Caco-2 (cell line): Measurements from ENCODE around the gene WDR4. TPM values are rescaled to one million over a fixed set of nuclear protein-coding genes. Genes with fewer than 3 reads are reported as not detected.
A peak's percentile ranks its signal among the peaks of the same experiment; 100 is the strongest.

Experiments
- BruUV-seq: library from RNA; stranded (reverse); fragments of 400-500 nt; replicated peaks from 2 replicates; lab custom pipeline; 2021; lab: Mats Ljungman, UMichigan
- CTCF ChIA-PET: fragments of 300-600 bp; sonication (Branson Sonifier 250); formaldehyde crosslinking; loops from one replicate; lab custom pipeline; 2022; ENCODE audit warnings: antibody characterized with exemption; lab: Charles Lee
- POLR2A ChIA-PET: fragments of 300-600 bp; sonication (Branson Sonifier 250); formaldehyde crosslinking; loops from one replicate; lab custom pipeline; 2022; ENCODE audit warnings: antibody characterized with exemption; lab: Charles Lee
- DNase-seq, 2 experiments: peaks; one replicate each; pipeline versions ENCODE4 v3.0.0 to v3.0.0-alpha.2; 2020 to 2022
- H3K27me3 ChIP-seq: replicated peaks from 2 replicates; pipeline ENCODE4 v1.6.0; 2011; ENCODE audit warnings: low read length; ENCODE audit not compliant: control insufficient read depth, insufficient read depth
- H3K36me3 ChIP-seq: 2 replicates; pipeline ENCODE4 v1.5.1; 2011; ENCODE audit warnings: low read length; ENCODE audit not compliant: control insufficient read depth, insufficient read depth
- H3K4me1 ChIP-seq: fragments of 250-450 bp; sonication (Bioruptor Pico); 2 replicates; pipeline ENCODE4 v1.5.1; 2020; ENCODE audit warnings: mild to moderate bottlenecking
- H3K4me3 ChIP-seq: 2 replicates; pipeline ENCODE4 v1.5.1; 2011; ENCODE audit warnings: low read depth, mild to moderate bottlenecking, control low read depth, low read length
- H3K9me3 ChIP-seq: fragments of 250-450 bp; sonication (Bioruptor Pico); 2 replicates; pipeline ENCODE4 v1.5.1; 2020; ENCODE audit warnings: mild to moderate bottlenecking, moderate library complexity
- H3K27ac Mint-ChIP-seq: one replicate; pipeline ENCODE4 v1.8.0; 2022; ENCODE audit warnings: mixed read lengths; ENCODE audit not compliant: unreplicated experiment
- H3K27me3 Mint-ChIP-seq: one replicate; pipeline ENCODE4 v1.8.0; 2022; ENCODE audit warnings: mixed read lengths; ENCODE audit not compliant: insufficient read depth, unreplicated experiment
- H3K36me3 Mint-ChIP-seq: one replicate; pipeline ENCODE4 v1.8.0; 2022; ENCODE audit warnings: mild to moderate bottlenecking, mixed read lengths; ENCODE audit not compliant: insufficient read depth, unreplicated experiment
- H3K4me1 Mint-ChIP-seq: one replicate; pipeline ENCODE4 v1.8.0; 2022; ENCODE audit warnings: low read depth, mixed read lengths; ENCODE audit not compliant: unreplicated experiment
- H3K4me3 Mint-ChIP-seq: one replicate; pipeline ENCODE4 v1.8.0; 2022; ENCODE audit warnings: mild to moderate bottlenecking, moderate library complexity, mixed read lengths; ENCODE audit not compliant: unreplicated experiment
- H3K9me3 Mint-ChIP-seq: one replicate; pipeline ENCODE4 v1.8.0; 2022; ENCODE audit warnings: mixed read lengths; ENCODE audit not compliant: unreplicated experiment
- intact Hi-C: fragments of 100-400 bp; cut with micrococcal nuclease; formaldehyde crosslinking; loops from one replicate; pipeline ENCODE4 v1.10.0; 2022; ENCODE audit not compliant: unreplicated experiment
- total RNA-seq: library from RNA; stranded (reverse); gene quantifications from 2 replicates; pipeline ENCODE4 v1.2.3, GENCODE V29; 2022
- TF ChIP-seq, protein P1 (sequence below), 2 experiments: fragments of 200-600 bp in 1 of 2; IDR thresholded peaks; 1 replicate in 1 of 2; 2 replicates in 1 of 2; pipeline versions ENCODE4 v1.5.1 to v1.8.0; 2011 to 2022; ENCODE audit warnings: antibody characterized with exemption in 1 of 2, control low read depth in 1 of 2, inconsistent platforms in 1 of 2, low read depth in 1 of 2, low read length in 1 of 2, mild to moderate bottlenecking in 1 of 2, moderate library complexity in 1 of 2; ENCODE audit not compliant: insufficient read depth in 1 of 2, severe bottlenecking in 1 of 2, unreplicated experiment in 1 of 2

WDR4 gene
- total RNA-seq, 1 experiment from 2014 or later: 35.0 TPM

GRCh38 chr21:42830456-42831455, 48.6 kb downstream of the WDR4 start:
- Histone ChIP-seq H3K36me3 (no peaks in the 10 kb centered on the region), H3K9me3 (peaks cover 11% of the 10 kb centered on the region; the same call in 1 of the 2 replicates), H3K4me3 (no peak overlapping the region), H3K27me3 (no peaks in the 10 kb centered on the region), H3K4me1 (peaks cover 7% of the 10 kb centered on the region; the same call in 1 of the 2 replicates)
- H3K36me3 Mint-ChIP-seq: peaks cover 52% of the 10 kb centered on the region
- no peak overlapping the region for H3K27ac Mint-ChIP-seq
- BruUV-seq: no TSS peak
- peak in 1 of 2 experiments; percentile 29 for DNase-seq
- POLR2A ChIA-PET: no interaction called here
- CTCF ChIA-PET: interaction anchor here (0.8 to 1.0 kb wide), 3 partner anchors 14 to 238 kb away, joined by 3 to 4 read pairs (median 3); no protein-coding TSS in a partner anchor
- peaks cover 16% of the 10 kb centered on the region for H3K4me1 Mint-ChIP-seq
- H3K9me3 Mint-ChIP-seq: peaks cover 15% of the 10 kb centered on the region
- TF ChIP-seq, protein P1, sequence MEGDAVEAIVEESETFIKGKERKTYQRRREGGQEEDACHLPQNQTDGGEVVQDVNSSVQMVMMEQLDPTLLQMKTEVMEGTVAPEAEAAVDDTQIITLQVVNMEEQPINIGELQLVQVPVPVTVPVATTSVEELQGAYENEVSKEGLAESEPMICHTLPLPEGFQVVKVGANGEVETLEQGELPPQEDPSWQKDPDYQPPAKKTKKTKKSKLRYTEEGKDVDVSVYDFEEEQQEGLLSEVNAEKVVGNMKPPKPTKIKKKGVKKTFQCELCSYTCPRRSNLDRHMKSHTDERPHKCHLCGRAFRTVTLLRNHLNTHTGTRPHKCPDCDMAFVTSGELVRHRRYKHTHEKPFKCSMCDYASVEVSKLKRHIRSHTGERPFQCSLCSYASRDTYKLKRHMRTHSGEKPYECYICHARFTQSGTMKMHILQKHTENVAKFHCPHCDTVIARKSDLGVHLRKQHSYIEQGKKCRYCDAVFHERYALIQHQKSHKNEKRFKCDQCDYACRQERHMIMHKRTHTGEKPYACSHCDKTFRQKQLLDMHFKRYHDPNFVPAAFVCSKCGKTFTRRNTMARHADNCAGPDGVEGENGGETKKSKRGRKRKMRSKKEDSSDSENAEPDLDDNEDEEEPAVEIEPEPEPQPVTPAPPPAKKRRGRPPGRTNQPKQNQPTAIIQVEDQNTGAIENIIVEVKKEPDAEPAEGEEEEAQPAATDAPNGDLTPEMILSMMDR (IDR thresholded peaks at IDR 0.05; ENCODE audit: insufficient read depth in 1 of 2, low read depth in 1 of 2, low read length in 1 of 2, severe bottlenecking in 1 of 2, unreplicated experiment in 1 of 2): peak in 1 of 2 experiments; percentile 18
- H3K27me3 Mint-ChIP-seq: no peaks in the 10 kb centered on the region
- intact Hi-C loops: loop anchor here (5.0 kb wide), 2 partner anchors 38 to 238 kb away; no protein-coding TSS in a partner anchor
- no peak overlapping the region for H3K4me3 Mint-ChIP-seq

DNA sequence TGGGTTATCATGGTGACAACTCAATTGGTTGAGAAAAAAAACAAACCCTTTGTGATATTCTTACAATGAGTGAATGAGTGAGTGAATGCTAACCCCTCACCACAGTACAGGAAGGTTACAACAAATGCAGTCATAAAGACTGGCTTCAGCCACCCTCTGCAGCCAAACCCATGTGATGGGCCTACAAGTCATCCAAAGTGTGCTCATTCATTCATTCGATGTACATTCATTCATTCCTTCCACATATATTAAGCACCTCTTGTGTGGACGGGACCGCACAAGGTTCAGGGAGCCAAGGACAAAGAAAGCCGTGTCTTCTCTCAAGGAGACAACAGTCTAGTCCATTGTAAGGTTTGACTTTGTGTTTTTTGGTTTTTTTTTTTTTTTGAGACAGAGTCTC, 49.4 kb downstream of the WDR4 start:
- intact Hi-C loops: loop anchor here (5.0 kb wide), 2 partner anchors 38 to 238 kb away; no protein-coding TSS in a partner anchor
- BruUV-seq: no TSS peak
- Histone ChIP-seq H3K4me3 (no peak overlapping the region), H3K27me3 (no peaks in the 10 kb centered on the region), H3K4me1 (peaks cover 7% of the 10 kb centered on the region; the same call in 1 of the 2 replicates), H3K36me3 (no peaks in the 10 kb centered on the region), H3K9me3 (peaks cover 14% of the 10 kb centered on the region; the same call in 1 of the 2 replicates)
- Mint-ChIP-seq H3K27me3 (no peaks in the 10 kb centered on the region), H3K36me3 (peaks cover 47% of the 10 kb centered on the region), H3K9me3 (peaks cover 23% of the 10 kb centered on the region), H3K4me3 (no peak overlapping the region), H3K4me1 (peaks cover 16% of the 10 kb centered on the region), H3K27ac (no peak overlapping the region)
- ChIA-PET POLR2A (no interaction called here), CTCF (no interaction called here)
- TF ChIP-seq, protein P1 (IDR thresholded peaks at IDR 0.05; ENCODE audit: insufficient read depth in 1 of 2, low read depth in 1 of 2, low read length in 1 of 2, severe bottlenecking in 1 of 2, unreplicated experiment in 1 of 2): no peak
- peak in 1 of 2 experiments; percentile 3 for DNase-seq

DNA sequence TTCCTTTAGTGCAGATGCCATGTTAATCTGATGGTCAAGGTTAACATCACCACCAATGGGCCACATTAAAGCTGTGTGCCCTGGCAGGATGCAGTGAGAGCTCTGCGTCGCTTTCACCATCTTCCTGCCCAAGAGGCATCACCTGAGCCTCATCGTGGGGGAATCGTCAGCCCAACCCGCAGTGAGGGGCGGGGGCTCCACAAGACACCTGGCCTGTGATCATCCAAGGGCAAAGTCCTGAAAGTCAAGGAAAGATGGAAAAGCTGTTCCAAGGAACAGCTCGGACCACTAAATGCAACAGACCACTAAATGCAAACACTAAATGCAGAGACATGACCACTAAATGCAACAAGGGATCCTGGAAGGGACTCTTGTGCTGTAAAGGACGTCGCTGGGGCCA, 49.9 kb downstream of the WDR4 start:
- Histone ChIP-seq H3K36me3 (no peaks in the 10 kb centered on the region), H3K9me3 (peaks cover 14% of the 10 kb centered on the region; the same call in 1 of the 2 replicates), H3K4me3 (no peak overlapping the region), H3K27me3 (no peaks in the 10 kb centered on the region), H3K4me1 (peaks cover 7% of the 10 kb centered on the region; the same call in 1 of the 2 replicates)
- BruUV-seq: no TSS peak
- intact Hi-C loops: no loop called here
- ChIA-PET CTCF (interaction anchor here (0.6 kb wide), 1 partner anchor 276 kb away, joined by 3 read pairs; no protein-coding TSS in a partner anchor), POLR2A (no interaction called here)
- Mint-ChIP-seq H3K9me3 (peaks cover 24% of the 10 kb centered on the region), H3K4me1 (peaks cover 16% of the 10 kb centered on the region), H3K27me3 (no peaks in the 10 kb centered on the region), H3K36me3 (peaks cover 42% of the 10 kb centered on the region), H3K27ac (no peak overlapping the region), H3K4me3 (no peak overlapping the region)
- TF ChIP-seq, protein P1 (IDR thresholded peaks at IDR 0.05; ENCODE audit: insufficient read depth in 1 of 2, low read depth in 1 of 2, low read length in 1 of 2, severe bottlenecking in 1 of 2, unreplicated experiment in 1 of 2): no peak
- DNase-seq: peak in 1 of 2 experiments; percentile 10
